DMS79 (cell line): ENCODE results near the gene INPP5B.
A peak's percentile ranks its signal among the peaks of the same experiment; 100 is the strongest.
"Not testable (repeated sequence)": the region's sequence is repeated elsewhere in the genome, so short reads cannot be mapped to it uniquely, and the experiment has no call there.

Experiments used
- DNase-seq: peaks from one replicate; lab custom pipeline; 2025; lab: John Stamatoyannopoulos, UW

The INPP5B gene

GRCh38 chr1:37948166-37948565 is 1.3 kb upstream of the INPP5B start:
- no peak for DNase-seq

- DNase-seq = no peak
These were observed 511 bp upstream of the INPP5B start for GRCh38 chr1:37947364-37947763.

- DNase-seq = no peak
These were observed 830 bp downstream of the INPP5B start for GRCh38 chr1:37945743-37946702.

GRCh38 chr1:37945251-37945650 is 1.6 kb downstream of the INPP5B start:
- DNase-seq = no peak

- DNase-seq = no peak
These were observed 2.0 kb downstream of the INPP5B start for GRCh38 chr1:37944816-37945215.

- no peak for DNase-seq
These were observed 2.6 kb downstream of the INPP5B start for GRCh38 chr1:37944086-37944763.

GRCh38 chr1:37940299-37940947 is 6.4 kb downstream of the INPP5B start:
- no peak for DNase-seq

GRCh38 chr1:37936760-37937159 is 10.1 kb downstream of the INPP5B start:
- DNase-seq = not testable (repeated sequence)

GRCh38 chr1:37932759-37933158 is 14.1 kb downstream of the INPP5B start:
- DNase-seq = no peak

GRCh38 chr1:37931361-37932158 is 15.3 kb downstream of the INPP5B start:
- peak; percentile 98 for DNase-seq

- DNase-seq = no peak
These were observed 15.8 kb downstream of the INPP5B start for GRCh38 chr1:37931102-37931360.

- DNase-seq = peak; percentile 79
These were observed 16.4 kb downstream of the INPP5B start for GRCh38 chr1:37930246-37931101.

GRCh38 chr1:37926038-37926924 is 20.6 kb downstream of the INPP5B start:
- no peak for DNase-seq

GRCh38 chr1:37925316-37925715 is 21.5 kb downstream of the INPP5B start:
- no peak for DNase-seq

- DNase-seq = no peak
These were observed 23.3 kb downstream of the INPP5B start for GRCh38 chr1:37923551-37923889.

- DNase-seq = no peak
These were observed 23.9 kb downstream of the INPP5B start for GRCh38 chr1:37922767-37923550.

GRCh38 chr1:37919277-37919676 is 27.6 kb downstream of the INPP5B start:
- DNase-seq = no peak

- DNase-seq = no peak
These were observed 31.3 kb downstream of the INPP5B start for GRCh38 chr1:37915476-37916093.
